Activated CD8-positive, alpha-beta memory T cell treated with anti-CD3 and anti-CD28 coated beads, Interleukin-2, amount 50 U/mL, for 1 hour (primary cell): Measurements from ENCODE around the gene ADAM12.

Experiments used
- DNase-seq: peaks from one replicate; pipeline ENCODE4 v3.0.0-alpha.2; 2020; ENCODE audit errors: extremely low read depth

ADAM12 gene

DNA sequence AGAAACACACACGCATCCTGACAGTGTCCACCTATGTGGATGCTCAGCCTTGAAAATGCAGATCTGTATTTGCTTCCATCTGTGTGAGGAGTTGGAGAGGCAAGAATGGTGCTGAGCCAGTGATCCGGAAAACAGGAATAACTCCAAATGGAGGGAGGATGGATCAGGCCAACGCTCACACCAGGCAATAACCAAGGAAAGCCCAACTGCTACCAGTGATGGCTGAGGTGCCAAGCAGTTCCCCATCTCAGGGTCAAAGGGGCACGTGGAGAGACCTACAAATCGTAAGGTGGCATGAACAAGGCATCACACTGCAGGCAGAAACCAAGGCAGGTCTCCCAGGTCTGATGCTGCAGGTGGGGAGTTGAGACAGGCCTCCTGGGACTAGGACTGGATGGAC lies 153.6 kb downstream of the ADAM12 start:
- DNase-seq: no peak

DNA sequence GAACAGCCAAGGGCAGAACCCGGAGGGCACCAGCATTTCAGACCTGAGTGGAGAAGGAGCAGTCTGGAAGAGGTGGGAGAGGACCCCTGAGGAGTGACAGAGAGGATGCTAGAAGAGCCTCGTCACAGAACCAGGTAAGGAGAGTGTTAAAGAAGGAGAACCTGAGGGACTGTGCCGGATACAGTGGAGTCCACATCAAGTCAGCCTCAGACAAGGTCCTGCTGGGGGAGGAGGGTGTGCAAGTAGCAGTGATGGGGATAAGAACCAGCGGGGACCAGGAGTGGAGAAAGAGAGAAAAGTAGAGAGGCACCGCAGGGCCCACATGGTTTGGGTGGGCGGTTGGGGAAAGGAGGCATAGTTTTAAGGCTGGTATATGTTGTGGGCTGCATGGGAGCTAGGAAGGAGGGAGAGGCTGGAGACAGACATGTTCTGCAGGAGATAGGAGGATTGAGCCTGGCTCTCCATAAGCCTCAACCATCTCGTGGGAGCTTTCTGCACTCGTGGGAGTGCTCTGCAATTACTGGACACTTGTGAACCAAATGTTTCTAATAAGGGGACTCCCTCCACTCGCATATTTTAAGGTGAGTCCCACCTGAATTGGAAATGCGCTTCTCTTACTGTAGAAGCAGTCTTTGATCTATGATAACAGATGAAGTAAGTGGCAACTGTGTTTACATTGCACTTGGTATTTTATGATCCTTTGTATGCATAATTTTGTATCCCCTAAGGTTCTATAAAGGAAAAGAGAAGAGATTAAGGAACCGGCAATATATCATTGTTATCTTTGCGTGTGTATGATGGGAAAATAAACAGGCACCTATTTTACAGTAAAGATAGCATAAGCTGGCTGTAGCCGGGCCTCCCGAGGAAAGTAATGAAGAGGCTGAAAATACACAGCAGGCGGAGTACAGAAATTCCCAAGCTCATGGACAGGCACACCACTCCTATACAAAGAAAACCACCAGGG lies 154.8 kb downstream of the ADAM12 start:
- no peak for DNase-seq

DNA sequence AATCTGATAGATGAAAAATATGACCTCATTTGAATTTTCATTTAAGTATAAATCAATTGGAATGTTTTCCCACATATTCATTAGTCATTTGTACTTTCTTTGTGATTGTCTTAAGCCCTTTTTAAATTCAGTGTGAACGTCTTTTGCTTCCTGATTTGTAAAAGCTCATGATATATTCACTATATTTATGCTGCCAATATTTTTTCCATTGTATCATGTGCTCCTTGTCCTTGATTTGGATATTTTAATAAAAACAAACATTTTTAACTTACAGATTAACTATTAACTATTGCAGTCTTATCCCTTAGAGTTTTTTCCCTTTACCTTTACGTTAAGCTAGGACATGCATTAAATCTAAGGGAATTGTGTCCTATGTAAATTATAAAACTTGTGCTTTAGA lies 157.7 kb downstream of the ADAM12 start:
- DNase-seq: no peak

DNA sequence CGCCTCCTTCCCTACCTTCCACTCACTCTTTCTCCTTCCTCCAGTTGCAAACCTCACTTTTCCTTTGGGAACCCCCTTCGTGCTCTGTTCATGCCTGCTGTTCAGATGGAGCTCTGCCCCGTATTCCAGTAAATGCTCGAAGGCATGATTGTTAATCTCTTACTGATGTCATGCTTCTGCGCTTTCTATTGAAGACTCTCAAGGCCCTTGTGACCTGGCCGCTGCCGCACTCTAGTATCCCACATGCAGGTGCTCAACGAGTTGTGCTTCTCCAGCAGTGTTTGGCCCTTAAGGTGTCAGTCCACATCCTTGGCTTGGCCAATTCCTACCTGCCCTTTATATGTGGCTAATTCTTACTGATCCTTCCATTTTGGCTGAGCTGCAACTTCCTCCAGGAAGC lies 158.6 kb downstream of the ADAM12 start:
- no peak for DNase-seq

DNA sequence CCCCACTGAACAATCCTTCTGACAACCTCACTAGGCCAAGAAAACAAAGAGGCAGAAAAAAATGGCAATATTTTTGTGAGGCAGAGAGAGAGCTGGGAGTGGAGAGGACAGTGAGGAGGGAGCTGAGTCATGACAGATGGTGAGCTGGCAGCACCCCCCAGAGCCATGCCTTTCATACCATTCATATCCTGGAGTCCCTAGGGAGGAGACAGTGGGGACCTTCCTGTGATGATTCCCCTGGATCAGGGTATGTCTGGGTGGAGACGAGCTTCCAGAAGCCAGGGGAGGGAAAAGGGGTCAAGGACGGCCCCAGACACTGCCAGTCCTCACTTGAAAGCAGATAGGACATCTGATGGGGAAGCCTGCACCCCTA lies 160.5 kb downstream of the ADAM12 start:
- no peak for DNase-seq

DNA sequence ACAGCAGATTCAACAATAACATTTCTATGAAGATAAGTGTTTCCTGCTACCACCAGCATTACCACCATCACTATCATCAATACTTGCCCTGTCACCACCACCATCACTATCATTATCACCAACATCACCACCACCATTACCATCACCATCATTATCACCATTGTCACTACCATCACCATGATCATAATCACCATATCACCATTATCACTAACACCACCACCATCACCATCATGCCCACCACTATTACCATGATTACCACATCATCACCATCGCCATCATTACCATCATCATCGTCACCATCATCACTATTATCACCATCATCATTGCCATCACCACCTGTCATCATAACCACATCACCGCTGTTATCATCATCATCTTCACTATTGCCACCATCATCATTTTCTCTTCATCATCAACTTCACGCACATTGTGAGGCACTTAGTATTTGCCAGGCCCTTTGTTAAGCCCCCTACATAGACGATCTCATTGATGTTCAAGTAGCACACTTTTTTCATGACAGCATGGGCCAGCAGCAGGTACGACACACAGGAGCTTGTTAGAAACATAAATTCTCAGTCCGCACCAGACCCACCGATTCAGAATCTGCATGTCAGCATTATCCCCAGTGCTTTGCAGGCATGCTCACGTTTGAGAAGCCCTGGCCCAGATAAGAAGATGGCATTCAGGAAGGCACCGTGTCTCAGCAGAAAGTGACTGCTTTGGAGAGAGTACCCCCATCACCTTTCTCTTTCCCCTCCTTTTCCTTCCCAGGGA lies 161.1 kb downstream of the ADAM12 start:
- DNase-seq: no peak

DNA sequence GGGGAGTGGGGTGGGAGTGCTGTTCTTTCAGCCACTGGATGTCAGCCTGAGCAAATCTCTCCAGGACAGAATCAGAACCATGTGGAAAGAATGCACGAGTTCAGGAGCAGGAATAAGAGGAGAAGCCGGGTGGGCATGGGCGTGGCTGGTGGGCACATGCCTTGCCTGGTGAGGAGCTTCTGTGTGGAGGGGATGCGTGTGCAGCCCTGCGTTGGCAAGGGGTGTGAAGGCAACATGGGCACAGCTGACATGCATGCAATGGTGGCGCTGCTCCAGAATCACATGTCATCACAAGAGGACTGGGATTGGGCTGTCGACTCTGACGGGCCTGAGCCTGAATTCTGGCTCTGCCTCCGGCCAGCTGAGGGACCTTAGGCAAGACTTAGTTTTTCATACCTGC lies 162.1 kb downstream of the ADAM12 start:
- no peak for DNase-seq

DNA sequence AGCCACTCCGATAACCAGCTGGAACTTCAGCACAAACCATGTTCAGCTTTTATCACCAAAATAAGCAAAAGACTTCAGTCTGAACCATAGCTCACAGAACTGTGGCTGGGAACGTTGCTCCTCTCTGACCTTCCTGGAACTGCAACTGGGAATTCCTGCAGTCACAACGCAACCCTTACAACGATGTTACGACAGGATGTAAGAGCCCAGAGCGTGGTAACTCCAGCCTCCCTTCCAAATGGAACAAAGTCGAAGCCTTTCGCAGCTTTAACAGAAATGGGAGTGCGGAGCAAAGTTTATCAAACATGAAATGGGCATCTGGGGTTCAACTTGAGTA lies 162.6 kb downstream of the ADAM12 start:
- no peak for DNase-seq

DNA sequence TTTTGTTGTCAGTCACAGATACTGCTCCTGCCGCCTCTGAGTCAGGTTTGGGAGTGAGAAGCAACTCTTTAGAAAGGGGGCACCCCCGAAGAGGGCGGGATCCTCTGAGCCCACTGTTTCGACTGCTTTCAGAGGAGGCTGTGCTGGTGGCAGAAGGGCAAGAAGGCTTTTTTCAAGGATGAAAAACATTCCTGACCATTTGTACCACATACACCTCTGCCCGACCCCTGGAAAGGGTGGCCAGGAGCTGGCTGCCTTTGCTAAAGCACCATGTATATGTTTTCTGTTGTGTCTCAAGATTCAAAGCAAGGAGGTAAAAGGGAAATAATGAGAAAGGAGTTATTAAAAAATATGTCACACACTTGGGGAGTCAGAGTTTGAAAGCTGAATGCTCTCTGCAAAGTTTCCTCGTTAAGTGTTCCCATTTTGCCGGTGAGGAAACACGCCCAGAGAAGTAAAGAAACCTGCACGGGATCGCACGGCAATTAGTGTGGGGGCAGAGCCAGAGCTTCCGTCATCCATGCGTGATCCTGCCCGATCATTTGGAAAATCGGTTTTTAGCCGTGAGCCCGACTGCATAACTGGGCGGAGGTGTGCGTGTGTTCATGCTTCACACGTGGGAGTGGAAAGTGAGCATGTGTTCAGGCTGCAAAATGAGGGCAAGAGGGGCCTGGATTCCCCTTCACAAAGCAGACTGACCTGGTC lies 163.2 kb downstream of the ADAM12 start:
- no peak for DNase-seq

DNA sequence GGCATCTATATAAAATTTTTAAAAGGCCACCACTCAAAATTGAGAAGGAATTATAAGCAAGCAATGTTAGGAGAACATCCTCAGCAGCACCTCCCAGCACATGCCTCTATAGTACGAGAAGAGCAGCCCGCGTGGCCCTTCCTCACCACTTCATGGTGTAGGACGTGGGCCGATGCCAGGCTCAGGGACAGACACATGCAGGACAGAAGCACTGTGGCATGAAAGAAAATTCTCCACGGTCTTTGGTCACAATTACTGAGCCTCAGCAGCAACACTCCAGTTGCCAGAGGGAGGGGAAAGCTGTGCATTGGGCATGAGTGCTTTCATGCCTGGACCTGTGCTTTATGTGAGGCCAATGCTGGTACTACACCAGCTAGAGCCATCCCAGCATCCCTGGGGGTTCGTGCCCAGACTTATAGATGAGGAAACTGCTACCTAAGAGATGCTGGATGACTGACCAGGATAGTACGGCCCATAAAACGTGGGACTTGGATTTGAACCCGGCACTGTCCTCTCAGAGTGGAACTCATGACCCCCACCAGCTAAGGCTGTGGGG lies 164.7 kb downstream of the ADAM12 start:
- DNase-seq: no peak

DNA sequence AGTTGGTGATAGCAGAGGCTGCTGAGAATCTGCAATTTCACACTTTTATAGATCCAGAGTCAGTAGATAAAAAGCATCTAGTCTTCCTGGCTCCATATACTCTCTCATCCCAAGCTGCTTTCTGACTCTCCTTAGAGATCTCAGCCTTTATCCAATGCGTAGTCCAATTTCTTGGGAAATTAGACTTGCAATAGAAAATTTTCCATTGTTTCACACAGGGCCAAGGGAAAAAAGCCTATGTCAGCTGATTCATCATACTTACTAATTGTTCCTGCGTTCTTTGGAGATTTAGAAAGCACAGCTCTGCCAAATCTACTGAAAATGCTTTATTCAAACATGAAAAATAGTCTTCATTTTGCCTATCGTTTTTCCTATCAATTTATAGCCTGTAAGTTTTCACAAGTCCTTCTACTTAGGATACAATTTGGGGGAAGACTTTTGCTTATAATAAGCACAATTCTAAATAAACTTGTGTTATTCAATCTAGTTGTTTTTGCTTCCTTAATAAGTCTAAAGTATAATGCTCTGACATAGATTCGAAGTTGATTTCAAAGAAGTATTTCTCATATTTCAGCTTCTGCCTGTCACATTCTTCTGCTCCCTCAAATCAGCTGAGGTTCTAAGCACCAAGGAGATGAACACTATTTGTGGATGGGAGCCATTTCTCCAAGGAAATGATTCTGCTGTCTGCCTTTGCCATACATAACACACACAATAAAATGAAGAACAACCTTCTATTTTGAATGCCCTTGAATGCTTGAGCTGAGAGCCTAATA lies 165.4 kb downstream of the ADAM12 start:
- no peak for DNase-seq

DNA sequence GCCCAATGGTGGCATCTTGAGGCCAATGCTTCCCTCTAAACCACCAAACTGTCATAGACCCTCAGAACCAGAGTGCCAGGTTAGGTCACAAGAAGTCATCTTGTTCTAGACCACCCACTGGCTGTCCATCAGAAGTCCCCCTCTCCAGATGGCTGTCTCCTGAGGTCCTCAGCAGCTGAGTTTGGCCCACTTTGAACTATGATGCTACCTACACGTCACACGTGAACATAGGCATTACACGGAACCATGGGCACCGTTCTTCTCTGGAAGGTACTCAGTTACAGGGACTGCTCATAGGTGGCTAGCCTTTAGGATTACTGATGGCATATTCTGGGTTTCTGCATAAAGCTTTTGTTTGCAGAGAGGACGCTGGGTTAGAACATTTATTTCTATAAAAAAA lies 166.4 kb downstream of the ADAM12 start:
- DNase-seq: no peak

DNA sequence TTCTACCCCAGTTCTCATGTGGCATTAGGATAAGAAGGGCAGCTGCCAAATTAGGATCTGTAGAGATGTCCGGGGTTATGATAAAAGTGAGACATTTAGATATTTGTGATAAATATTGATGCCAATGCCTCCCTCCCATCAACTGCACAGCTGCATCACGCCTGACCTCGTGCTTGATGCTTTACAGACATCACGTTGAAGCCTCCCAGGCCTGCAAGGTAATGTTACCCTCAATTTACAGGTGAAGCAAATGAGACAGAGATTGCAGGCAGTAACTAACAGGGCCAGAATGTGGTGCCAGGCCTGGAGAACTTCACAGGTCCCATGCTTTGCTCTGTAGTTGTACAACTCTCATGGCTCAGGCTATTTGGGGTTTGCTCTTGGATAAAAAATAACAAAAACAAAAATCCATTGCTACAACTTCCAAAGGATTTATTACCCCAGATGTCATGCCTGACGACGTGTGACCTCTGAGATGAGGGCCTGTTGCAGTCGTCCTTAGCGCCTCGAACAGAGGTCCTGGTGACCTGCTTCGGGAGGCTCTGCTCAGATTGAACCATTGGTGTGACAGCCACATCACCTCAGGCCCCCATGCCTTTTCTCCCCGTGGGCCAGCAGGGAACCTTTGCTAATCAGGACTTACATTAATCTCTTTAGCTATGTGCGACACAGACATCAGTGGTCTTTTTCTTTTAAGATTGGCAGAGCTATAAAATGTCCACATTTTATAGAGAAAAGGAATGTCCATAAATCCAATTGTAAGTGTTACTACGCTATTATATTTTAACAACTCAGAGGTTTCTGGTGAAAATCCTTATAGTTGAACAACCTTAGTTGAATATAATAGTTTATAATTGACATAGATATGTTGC lies 169.3 kb downstream of the ADAM12 start:
- no peak for DNase-seq

DNA sequence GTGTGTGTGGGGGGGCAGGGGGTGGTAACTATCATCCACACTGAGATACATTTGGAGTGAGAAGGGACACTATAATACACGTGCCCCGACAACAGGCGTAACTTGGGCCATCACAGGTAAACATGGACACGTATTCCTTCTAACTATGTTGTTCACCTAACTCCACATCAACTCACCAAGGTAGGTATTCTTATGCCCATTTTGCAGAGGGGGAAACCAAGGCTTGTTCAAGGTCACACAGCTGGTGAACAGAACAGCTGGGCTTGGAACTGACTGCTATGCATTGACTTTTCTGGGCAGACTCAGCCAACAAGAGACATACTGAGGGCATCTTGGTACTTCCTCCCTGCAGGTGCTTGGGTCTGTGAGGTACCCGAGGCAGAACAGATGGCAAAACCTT lies 170.1 kb downstream of the ADAM12 start:
- no peak for DNase-seq

DNA sequence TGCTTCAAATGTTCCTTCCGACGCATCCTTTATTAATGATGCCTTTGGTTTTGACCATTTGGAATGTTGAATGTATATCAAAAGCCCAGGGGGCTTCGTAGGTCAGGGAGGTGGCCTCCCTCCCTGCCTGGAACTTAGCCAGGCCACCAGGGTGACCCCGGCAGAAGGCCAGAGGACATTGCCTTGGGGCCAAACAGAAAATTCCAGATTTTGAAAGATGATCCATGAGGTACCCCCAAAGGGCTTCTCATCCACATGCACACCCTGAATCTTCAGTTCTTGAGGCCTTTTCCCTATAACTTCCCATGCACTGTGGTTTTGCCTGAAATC lies 171.7 kb downstream of the ADAM12 start:
- no peak for DNase-seq

DNA sequence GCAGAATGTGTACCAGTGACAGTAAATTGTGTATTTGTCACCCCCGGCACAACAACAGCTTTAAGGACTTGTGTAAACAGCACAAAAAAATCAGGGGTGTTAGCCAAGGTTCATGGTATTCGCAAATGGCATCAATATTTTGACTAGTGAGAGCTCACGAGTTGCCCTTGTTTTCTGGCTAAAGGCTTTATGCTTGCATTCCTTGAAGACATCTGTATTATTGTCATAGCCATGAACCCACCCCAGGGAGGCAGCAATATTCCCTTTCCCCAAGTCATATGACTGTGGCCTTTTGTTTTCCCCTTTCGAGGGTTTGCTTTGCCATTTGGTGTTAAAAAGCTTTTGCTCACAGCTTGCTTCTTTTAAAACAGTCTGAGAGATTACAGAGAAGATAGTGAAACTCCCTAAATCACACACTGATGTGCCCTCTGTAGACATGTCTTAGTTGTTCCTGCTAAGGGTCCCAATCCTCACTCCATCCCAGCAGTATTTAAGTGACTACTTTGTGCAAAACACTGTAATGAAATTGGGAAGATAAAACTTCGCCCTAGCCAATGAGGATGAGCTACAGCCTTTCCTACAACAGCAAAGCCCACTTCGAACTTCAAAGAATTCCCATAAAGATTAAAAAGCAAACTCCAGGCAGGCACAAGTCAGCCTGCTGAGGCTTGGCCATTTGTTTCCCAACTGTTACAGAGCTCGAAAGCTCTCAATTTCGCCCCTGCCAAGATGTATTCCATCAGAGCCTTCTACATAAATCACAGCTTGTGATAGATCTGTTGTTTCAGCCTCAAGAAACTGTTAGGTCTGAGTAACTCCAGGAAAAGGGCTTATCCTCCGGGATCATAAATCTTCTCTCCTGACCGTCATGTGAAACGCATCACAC lies 172.3 kb downstream of the ADAM12 start:
- no peak for DNase-seq

DNA sequence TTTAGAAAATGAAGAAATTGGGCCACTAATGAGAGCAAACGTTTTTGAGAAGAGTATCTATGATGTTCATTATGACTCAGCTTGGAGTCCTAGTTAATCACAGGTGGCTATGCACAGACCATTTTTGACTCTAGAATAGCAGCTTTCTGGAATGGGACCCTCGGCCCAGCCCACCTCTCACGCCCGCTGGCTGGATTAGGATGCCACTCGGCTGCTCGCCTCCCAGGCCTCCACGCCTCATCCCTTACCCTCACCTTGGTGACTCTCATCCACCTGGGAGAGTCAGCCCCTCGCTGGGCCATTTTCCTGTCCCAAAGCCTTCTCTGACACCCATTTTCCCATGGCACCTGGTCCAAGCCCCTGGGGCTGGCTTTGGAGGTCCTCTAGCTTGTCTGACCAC lies 173.6 kb downstream of the ADAM12 start:
- no peak for DNase-seq

DNA sequence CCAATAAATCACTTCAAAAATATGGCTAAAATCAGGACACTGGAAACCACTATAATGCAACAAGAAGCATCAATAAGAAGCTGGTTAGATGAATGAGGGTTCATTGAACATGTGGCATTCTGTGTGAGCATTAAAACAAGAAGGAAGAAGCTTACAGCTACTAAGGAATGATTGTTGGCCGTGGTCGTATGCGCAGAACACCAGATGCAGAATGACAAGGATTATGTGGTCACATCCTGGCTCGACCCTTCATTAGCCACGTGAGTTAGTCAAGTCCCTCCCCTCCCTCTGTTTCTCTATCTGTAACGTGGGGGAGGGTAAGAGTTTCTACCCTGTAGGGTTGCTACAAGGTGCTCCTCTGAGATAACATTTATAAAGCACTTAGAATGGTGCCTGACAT lies 174.3 kb downstream of the ADAM12 start:
- DNase-seq: no peak

DNA sequence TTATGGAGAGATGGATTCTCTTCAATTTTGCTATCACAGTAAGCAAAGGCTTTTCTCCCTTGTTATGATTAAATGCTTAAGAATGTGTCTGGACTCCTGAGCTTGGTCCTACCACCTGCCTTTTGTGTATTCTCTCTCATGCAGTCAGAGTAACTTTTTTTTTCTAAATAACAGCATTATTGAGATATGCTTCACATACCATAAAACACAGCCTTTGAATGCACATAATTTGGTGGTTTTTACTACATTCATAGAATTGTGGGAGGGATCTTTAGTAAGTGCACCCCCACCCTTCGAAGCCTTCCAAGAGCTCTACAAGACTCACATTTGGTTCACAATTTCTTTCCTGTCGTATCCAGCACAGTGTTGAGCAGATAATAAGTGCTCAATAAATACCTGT lies 175.5 kb downstream of the ADAM12 start:
- DNase-seq: no peak
